GM19455 (cell line): ENCODE results near the gene LRFN2.

Source experiments
- ATAC-seq: cut with Tn5 transposase; IDR thresholded peaks from one replicate; pipeline ENCODE4 v1.9.1; 2021; ENCODE audit not compliant: unreplicated experiment

Gene LRFN2

GRCh38 chr6:40479706-40480105 lies 107.5 kb downstream of the LRFN2 start:
- ATAC-seq: no peak

- no peak for ATAC-seq
Observed at GRCh38 chr6:40477246-40478126, 109.7 kb downstream of the LRFN2 start.

GRCh38 chr6:40476673-40477072 lies 110.5 kb downstream of the LRFN2 start:
- no peak for ATAC-seq

- ATAC-seq: no peak
Observed at GRCh38 chr6:40474937-40475336, 112.2 kb downstream of the LRFN2 start.

DNA sequence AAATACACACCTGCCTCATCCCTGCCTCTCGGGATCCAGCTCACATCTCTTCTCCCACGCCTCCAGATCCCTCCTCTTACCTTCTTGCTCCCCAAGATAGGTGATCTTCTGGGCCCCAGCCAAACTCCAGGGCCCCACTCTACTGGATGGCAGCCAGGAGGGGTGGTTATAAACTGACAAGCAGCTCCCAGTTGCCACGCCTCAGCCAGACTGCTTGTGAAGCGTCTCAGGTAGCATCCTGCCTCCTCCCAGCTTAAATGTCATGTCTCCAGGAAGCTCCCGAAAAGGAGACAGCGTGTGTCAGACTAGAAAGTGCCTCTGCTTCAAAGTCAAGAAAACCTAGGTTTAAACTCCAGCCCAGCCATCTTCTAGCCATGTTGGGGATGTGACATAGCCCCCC lies 114.1 kb downstream of the LRFN2 start:
- no peak for ATAC-seq

DNA sequence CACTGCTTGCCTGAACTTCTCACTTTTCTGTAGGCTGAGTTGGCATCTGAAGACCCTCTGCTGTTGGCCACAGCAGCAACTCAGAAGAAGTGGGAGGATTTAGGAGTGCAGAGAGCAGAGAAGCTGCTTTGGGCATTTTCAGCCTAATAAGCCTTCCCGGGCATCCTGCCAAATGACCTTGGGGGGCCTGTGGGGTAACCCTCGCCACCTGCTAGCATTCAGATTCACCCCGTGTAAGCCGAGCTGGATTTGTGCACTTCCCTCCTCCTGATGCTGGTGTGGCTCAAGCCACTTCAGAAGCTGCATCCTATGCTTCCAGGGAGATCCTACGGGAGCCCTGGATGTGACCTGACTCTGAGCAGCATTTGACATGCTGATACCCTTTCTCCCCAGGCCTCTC lies 114.8 kb downstream of the LRFN2 start:
- no peak for ATAC-seq

DNA sequence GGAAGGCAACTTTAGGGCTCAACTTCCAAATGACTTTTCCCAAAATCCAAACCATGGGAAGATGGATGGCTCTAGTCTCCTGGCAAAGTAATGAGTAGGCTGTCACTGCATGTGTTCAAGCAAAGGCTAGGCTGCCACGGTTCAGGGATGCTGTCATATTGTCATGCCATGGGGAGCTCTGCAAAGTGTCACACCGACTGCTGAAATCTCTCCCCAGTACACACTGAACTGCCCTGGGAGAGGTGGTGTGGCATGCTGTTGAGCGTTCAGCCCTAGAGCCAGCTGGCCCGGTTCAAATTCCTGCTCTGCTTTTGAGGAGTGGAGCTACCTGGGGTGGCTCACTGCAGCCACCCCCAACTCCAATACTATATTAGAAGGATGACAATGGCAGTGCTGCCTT lies 115.9 kb downstream of the LRFN2 start:
- ATAC-seq: no peak

GRCh38 chr6:40469323-40469722 lies 117.8 kb downstream of the LRFN2 start:
- ATAC-seq: no peak

DNA sequence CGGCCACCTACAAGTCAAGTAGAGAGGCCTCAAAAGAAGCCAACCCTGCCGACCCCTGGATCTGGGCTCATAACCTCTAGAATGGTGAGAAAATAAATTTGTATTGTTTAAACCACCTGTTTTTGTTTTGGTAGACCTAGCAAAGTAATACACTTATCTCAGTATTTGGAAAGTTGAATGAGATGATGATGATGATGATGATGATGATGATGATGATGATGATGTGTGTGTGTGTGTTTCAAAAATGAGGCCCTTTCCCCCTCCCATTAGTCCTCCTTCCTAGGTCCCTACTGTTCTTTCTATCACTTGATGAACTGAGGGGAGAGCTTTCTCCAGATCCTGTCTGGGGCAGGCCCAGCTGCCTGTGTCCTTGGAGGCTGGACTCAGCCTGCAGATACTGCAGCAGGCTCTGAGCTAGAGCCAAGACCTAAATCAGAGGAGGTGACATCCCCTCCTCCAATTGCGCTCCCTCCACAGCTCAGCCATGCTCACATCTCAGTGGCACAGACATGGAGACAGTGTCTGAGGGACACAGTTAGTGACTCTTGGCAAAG lies 120.1 kb downstream of the LRFN2 start:
- ATAC-seq: no peak

DNA sequence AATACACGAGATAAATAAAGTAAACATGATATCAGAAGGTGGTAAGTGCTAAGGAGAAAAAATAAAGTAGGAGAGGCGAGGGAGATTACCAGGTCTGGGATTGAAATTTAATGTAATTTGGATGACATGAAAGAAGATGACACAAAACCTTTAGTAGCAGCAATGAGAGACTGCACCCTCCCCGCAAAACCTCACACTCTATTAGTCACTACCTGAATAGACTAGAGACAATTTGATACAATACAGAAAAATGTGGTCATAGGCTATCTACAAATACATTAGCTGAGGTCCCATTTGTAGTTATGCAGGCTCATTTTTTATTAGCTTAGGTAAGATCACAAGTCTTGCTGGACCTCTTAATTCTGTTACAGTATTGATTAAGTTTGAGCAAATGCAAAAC lies 125.5 kb downstream of the LRFN2 start:
- ATAC-seq: no peak

DNA sequence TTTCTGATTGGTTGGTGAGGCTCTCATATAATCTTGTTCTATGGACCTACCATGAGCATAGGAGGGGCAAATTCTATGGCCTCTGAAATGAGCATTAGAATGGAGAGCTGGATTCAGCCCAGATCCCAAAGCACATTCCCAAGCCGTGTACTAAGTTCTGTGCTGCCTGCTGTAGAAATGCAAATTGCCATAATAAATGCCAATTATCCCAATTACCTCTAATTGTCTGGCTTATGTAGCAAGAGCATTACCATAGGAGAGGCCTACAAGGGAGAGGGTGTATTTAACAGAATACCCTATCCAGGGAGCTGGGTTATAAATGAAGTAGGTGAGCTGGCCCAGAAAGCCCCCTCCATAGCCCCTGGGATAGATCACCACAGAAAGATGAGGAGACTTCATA lies 126.8 kb downstream of the LRFN2 start:
- no peak for ATAC-seq

- ATAC-seq: no peak
Observed at GRCh38 chr6:40457261-40457660, 129.9 kb downstream of the LRFN2 start.

DNA sequence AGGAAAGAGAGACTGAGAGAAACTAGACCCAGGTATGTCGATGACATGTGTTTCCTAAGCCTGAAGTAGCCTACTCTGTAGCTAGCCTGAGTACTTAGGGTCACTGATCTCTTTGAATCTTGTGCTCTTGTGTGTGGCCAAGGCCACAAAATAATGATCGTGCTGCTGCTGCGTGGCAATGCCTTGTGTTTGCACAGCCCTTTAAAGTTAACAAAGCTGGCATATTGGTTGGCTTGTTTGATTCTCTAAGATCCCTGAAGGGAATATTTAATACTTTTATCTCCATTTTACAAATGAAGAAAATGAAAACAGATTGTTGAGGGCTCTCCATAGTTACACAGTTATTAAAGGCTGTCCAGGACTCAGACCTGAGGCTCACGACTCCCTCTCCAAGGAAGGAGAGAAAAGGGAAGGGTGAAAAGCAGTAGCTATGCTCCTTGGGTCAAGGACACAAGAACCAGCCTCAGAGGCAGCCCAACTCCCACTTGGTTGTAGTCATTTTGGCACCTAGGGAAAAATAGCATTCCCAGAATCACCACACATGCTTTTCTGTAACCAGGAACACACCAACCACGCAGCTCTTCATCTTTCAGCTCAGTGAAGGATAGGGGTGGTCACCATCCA lies 130.7 kb downstream of the LRFN2 start:
- ATAC-seq: no peak

DNA sequence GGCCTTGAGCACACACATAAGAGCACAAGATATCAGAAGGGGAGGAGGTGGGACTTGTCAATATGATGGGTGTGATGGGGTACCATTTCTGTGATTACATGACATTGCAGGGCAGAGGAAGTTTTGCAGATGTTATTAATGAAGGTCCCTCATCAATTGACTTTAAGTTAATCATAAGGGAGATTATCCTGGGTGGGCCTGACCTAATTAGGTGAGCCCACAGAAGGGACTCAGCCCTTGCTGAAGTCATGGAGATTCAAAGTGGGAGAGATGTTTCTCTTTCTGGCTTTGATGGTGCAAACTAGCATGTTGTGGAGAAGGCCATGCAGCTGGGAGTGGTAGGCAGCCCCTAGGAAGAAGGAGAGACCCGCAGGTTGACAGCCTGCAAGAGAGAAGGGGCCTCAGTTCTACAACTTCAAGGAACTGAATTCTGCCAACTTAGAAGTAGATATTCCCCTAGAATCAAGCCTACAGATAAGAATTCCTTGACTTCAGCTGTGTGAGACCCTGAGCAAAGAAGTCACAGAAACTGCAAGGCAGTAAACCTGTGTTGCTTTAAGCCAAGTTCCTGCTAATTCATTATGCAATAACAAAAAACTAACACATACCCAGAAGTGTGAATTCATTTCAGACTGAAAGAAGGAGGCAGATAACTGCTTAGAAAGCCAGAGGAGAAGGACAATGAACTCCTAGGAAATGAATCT lies 131.3 kb downstream of the LRFN2 start:
- ATAC-seq: no peak

GRCh38 chr6:40450483-40450882 lies 136.7 kb downstream of the LRFN2 start:
- no peak for ATAC-seq

- ATAC-seq: no peak
Observed at GRCh38 chr6:40444811-40445210, 142.4 kb downstream of the LRFN2 start.

GRCh38 chr6:40444312-40444711 lies 142.9 kb downstream of the LRFN2 start:
- no peak for ATAC-seq

DNA sequence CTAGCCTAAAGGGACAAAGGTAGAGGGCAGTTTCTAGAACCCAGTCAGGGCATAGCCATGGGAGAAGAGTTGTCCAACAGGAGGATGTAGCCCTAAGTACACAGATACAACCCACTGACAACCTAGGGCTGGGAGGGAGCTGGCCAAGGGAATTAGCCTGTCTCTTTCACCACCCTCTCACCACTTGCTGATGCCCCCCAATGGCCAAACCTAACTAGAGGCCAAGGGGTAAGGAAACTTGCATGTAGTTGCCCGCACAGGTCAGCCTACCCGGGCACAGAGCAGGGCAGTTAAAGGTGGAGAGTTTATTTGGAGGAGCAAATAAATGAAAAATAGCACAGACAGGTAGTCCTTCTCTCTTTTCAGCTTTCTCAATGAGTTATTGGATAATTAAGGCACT lies 143.3 kb downstream of the LRFN2 start:
- ATAC-seq: no peak

DNA sequence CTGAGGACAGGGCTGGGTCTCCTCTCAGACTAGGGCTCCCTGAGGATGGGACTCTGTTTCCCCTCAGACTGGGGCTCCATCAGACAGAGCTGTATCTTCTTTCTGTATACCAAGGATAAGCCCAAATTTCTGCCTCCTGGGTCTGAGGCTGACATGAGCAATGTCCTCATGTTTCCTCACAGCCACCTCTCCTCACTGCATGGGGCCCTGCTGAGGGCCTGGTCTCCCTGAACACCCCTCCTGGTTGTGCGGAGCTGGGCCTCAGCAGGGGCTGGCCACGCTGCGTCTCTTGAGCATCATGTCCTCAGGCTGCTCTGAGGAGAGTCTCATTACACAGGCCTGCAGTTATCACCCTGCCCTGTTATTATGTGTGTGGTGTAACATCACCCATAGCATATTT lies 144.6 kb downstream of the LRFN2 start:
- no peak for ATAC-seq

- ATAC-seq: no peak
Observed at GRCh38 chr6:40441150-40441549, 146.0 kb downstream of the LRFN2 start.

DNA sequence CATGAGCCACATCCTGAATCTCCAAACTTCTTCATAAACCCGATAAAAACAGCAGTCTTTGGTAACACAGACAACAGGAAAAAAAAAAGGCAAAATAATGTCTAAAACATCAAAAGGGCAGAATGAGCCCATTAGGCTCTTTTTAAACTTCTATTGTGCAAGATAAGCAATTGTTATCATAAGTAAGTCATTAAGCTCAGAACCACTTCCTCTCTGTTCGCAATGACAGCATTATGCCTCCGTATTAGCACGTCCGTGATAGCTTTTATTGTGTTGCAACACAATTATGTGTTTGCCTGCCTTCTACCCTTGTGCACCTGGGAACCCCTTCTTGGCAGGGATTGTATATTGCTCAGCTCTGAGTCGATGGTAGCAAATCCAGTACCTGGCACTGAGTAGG lies 147.1 kb downstream of the LRFN2 start:
- ATAC-seq: no peak
